IMR-90 (cell line): Measurements from ENCODE around the gene TFRC. TPM values are rescaled to one million over a fixed set of nuclear protein-coding genes. Genes with fewer than 3 reads are reported as not detected.

Experiments used
- ATAC-seq: fragments of 200-7000 bp; cut with Tn5 transposase; 2 replicates; pipeline ENCODE4 v1.9.1; 2020; ENCODE audit warnings: low read depth, mild to moderate bottlenecking, moderate library complexity
- BruUV-seq: library from RNA; stranded (reverse); fragments of 400-500 nt; replicated peaks from 2 replicates; lab custom pipeline; 2021; lab: Mats Ljungman, UMichigan
- CTCF ChIA-PET: fragments of 300-600 bp; formaldehyde crosslinking; extraction: SDS; loops from one replicate; lab custom pipeline; 2021; ENCODE audit warnings: antibody characterized with exemption; lab: Yijun Ruan, JAX
- POLR2A ChIA-PET: fragments of 300-600 bp; sonication (Branson Sonifier 250); formaldehyde crosslinking; loops from one replicate; lab custom pipeline; 2022; ENCODE audit warnings: antibody characterized with exemption; ENCODE audit not compliant: unreplicated experiment; lab: Charles Lee
- DNase-seq: peaks from one replicate; pipeline ENCODE4 v3.0.0; 2013
- H2AFZ ChIP-seq: replicated peaks from 2 replicates; pipeline ENCODE3; 2013; ENCODE audit warnings: low read length, mild to moderate bottlenecking; ENCODE audit not compliant: poor library complexity
- H2AK5ac ChIP-seq: 2 replicates; pipeline ENCODE4 v1.6.1; 2013; ENCODE audit warnings: low read depth, low read length, inconsistent platforms
- H2AK9ac ChIP-seq: replicated peaks from 2 replicates; pipeline ENCODE3; 2013; ENCODE audit warnings: mild to moderate bottlenecking, low read depth, low read length, moderate library complexity; ENCODE audit not compliant: poor library complexity
- H2BK120ac ChIP-seq: 2 replicates; pipeline ENCODE4 v1.6.1; 2013; ENCODE audit warnings: low read depth, low read length, inconsistent platforms
- H2BK15ac ChIP-seq: 3 replicates; pipeline ENCODE4 v1.6.1; 2013; ENCODE audit warnings: low read depth, low read length, inconsistent platforms
- H2BK20ac ChIP-seq: 2 replicates; pipeline ENCODE4 v1.6.1; 2013; ENCODE audit warnings: low read depth, mild to moderate bottlenecking, inconsistent platforms, low read length, moderate library complexity
- H2BK5ac ChIP-seq: 2 replicates; pipeline ENCODE4 v1.6.1; 2013; ENCODE audit warnings: mild to moderate bottlenecking, low read depth, low read length, inconsistent platforms; ENCODE audit not compliant: poor library complexity, severe bottlenecking
- H3K14ac ChIP-seq: replicated peaks from 2 replicates; pipeline ENCODE4 v1.6.1; 2013; ENCODE audit warnings: low read depth, low read length, inconsistent platforms
- H3K18ac ChIP-seq: 2 replicates; pipeline ENCODE4 v1.6.1; 2013; ENCODE audit warnings: low read depth, low read length, control low read depth
- H3K23ac ChIP-seq: 2 replicates; pipeline ENCODE4 v1.6.1; 2013; ENCODE audit warnings: low read depth, low read length, inconsistent platforms
- H3K27ac ChIP-seq: 2 replicates; pipeline ENCODE4 v1.5.1; 2013; ENCODE audit warnings: mild to moderate bottlenecking, control low read depth, low read length; ENCODE audit not compliant: insufficient read depth
- H3K27me3 ChIP-seq: 2 replicates; pipeline ENCODE4 v1.6.1; 2013; ENCODE audit warnings: low read length; ENCODE audit not compliant: control insufficient read depth, insufficient read depth
- H3K36me3 ChIP-seq: 2 replicates; pipeline ENCODE4 v1.6.1; 2013; ENCODE audit warnings: low read length, mixed read lengths; ENCODE audit not compliant: control insufficient read depth, insufficient read depth
- H3K4ac ChIP-seq: 2 replicates; pipeline ENCODE4 v1.6.1; 2013; ENCODE audit warnings: low read depth, low read length, inconsistent platforms
- H3K4me1 ChIP-seq: 2 replicates; pipeline ENCODE4 v1.6.1; 2013; ENCODE audit warnings: low read length, mixed read lengths; ENCODE audit not compliant: control insufficient read depth, insufficient read depth
- H3K4me2 ChIP-seq: 2 replicates; pipeline ENCODE4 v1.6.1; 2013; ENCODE audit warnings: low read depth, mild to moderate bottlenecking, control low read depth, low read length, moderate library complexity
- H3K4me3 ChIP-seq: 2 replicates; pipeline ENCODE4 v1.5.1; 2013; ENCODE audit warnings: low read depth, mild to moderate bottlenecking, control low read depth, low read length, moderate library complexity; ENCODE audit not compliant: insufficient read depth
- H3K56ac ChIP-seq: 2 replicates; pipeline ENCODE4 v1.6.1; 2013; ENCODE audit warnings: low read length, inconsistent platforms; ENCODE audit not compliant: insufficient read depth; ENCODE audit errors: extremely low read depth
- H3K79me1 ChIP-seq, 2 experiments: 2 replicates each; pipeline ENCODE4 v1.6.1; 2013; ENCODE audit warnings: low read length in 2 of 2, inconsistent platforms in 1 of 2, low read depth in 1 of 2
- H3K9ac ChIP-seq: 2 replicates; pipeline ENCODE4 v1.6.1; 2013; ENCODE audit warnings: low read depth, low read length, control low read depth
- H3K9me1 ChIP-seq: 2 replicates; pipeline ENCODE4 v1.6.1; 2013; ENCODE audit warnings: low read length, inconsistent platforms; ENCODE audit not compliant: insufficient read depth
- H3K9me3 ChIP-seq: 2 replicates; pipeline ENCODE4 v1.6.1; 2013; ENCODE audit warnings: low read length; ENCODE audit not compliant: control insufficient read depth, insufficient read depth
- H4K20me1 ChIP-seq: 2 replicates; pipeline ENCODE4 v1.6.1; 2013; ENCODE audit warnings: low read length, inconsistent platforms; ENCODE audit not compliant: insufficient read depth
- H4K5ac ChIP-seq: 2 replicates; pipeline ENCODE4 v1.6.1; 2013; ENCODE audit warnings: mild to moderate bottlenecking, low read depth, low read length, control low read depth
- H4K8ac ChIP-seq, 2 experiments: 2 replicates each; pipeline ENCODE4 v1.6.1; 2013; ENCODE audit warnings: low read depth in 2 of 2, low read length in 2 of 2, control low read depth in 1 of 2, inconsistent platforms in 1 of 2
- H4K91ac ChIP-seq: 2 replicates; pipeline ENCODE4 v1.6.1; 2013; ENCODE audit warnings: low read depth, low read length, inconsistent platforms; ENCODE audit not compliant: insufficient read depth
- CTCF ChIP-seq: conservative IDR thresholded peaks from 2 replicates; pipeline ENCODE4 v1.5.1; 2012; ENCODE audit warnings: mild to moderate bottlenecking, low read depth, low read length, improper control_type of control experiment
- USF2 ChIP-seq: fragments of 150-350 bp; IDR thresholded peaks from 2 replicates; pipeline ENCODE4 v1.6.1; 2017; ENCODE audit warnings: mild to moderate bottlenecking, antibody characterized with exemption, low read length, low read depth
- WGBS, 2 experiments: methylation state at CpG; one replicate each; pipeline versions ENCODE4 v1.1.5 to v1.1.7; 2013; ENCODE audit warnings: missing lambda C conversion rate in 2 of 2; ENCODE audit not compliant: insufficient read length in 1 of 2; ENCODE audit errors: extremely low coverage in 2 of 2; 5-methylcytosine and 5-hydroxymethylcytosine counted together
- dilution Hi-C: fragments of 300-500 bp; cut with HindIII; formaldehyde crosslinking; loops from one replicate; pipeline ENCODE4 v1.14.3; 2018; ENCODE audit warnings: low sequenced_read_pairs; ENCODE audit not compliant: unreplicated experiment
- in situ Hi-C: fragments of 300-500 bp; cut with MboI; formaldehyde crosslinking; loops from 3 replicates; pipeline ENCODE4 v1.14.3; 2019; ENCODE audit warnings: low sequenced_read_pairs, inconsistent platforms, mixed read lengths
- intact Hi-C: fragments of 100-400 bp; cut with micrococcal nuclease; formaldehyde crosslinking; loops from 2 replicates; pipeline ENCODE4 v1.10.0; 2022
- polyA plus RNA-seq, 3 experiments: library from polyadenylated mRNA; depleted of rRNA; stranded (reverse); fragments of >200 nt; gene quantifications; 2 replicates each; pipeline ENCODE4 v1.2.3, GENCODE V29; 2012; ENCODE audit warnings: low replicate concordance in 1 of 3
- total RNA-seq: library from RNA; depleted of rRNA; stranded (reverse); fragments of >200 nt; gene quantifications from 2 replicates; pipeline ENCODE4 v1.2.3, GENCODE V29; 2012

TFRC gene
- total and polyA plus RNA-seq, 2 of the 4 experiments (the other 2 are of a cell fraction), result 78.6 to 156 TPM

- Histone ChIP-seq H4K20me1 (no peaks in the 10 kb centered on the region; the same call in 1 of the 2 replicates), H4K5ac (no peak overlapping the region), H4K91ac (no peak overlapping the region), H3K36me3 (peaks cover 51% of the 10 kb centered on the region), H3K79me1 (peaks cover 3 to 6% of the 10 kb centered on the region in 2 experiments; a peak in 2 of 4 replicates), H3K27ac (no peak overlapping the region), H3K4ac (no peak overlapping the region), H3K23ac (no peak overlapping the region), H2BK5ac (no peak overlapping the region), H3K9ac (no peak overlapping the region), H4K8ac (no peak overlapping the region), H2AK5ac (no peak overlapping the region), H3K9me1 (no peaks in the 10 kb centered on the region), H2BK15ac (no peak overlapping the region), H3K56ac (no peak overlapping the region), H3K4me2 (no peak overlapping the region), H3K4me3 (no peak overlapping the region), H2AK9ac (no peak overlapping the region), H2BK120ac (no peak overlapping the region), H3K9me3 (no peaks in the 10 kb centered on the region), H3K27me3 (no peaks in the 10 kb centered on the region), H3K4me1 (peaks cover 15% of the 10 kb centered on the region), H2AFZ (no peak overlapping the region), H2BK20ac (no peak overlapping the region), H3K18ac (no peak overlapping the region), H3K14ac (no peak overlapping the region)
- dilution Hi-C loops (loop anchor here (25.0 kb wide), 1 partner anchor 120 kb away; no protein-coding TSS in a partner anchor), intact Hi-C loops (no loop called here), in situ Hi-C loops (no loop called here)
- 100% methylated on average over 1 of the region's 3 CpGs; no CpG with 5 or more reads in 1 of the 2 experiments for WGBS, 2 experiments
- no peak for TF ChIP-seq USF2
- TF ChIP-seq CTCF, result no peak
- no peak for ATAC-seq
- DNase-seq, result no peak
- ChIA-PET CTCF (no interaction called here), POLR2A (no interaction called here)
- BruUV-seq, result no TSS peak
Observed at GRCh38 chr3:196067439-196067838, 14.5 kb downstream of the TFRC start.
